ENCODE results near the gene ZNF346. TPM values are rescaled to one million over a fixed set of nuclear protein-coding genes. Genes with fewer than 3 reads are reported as not detected.

The ZNF346 gene
- total RNA-seq, 4 donors from 2014 or later: 13.9 to 29.0 (median 15.8) TPM

DNA sequence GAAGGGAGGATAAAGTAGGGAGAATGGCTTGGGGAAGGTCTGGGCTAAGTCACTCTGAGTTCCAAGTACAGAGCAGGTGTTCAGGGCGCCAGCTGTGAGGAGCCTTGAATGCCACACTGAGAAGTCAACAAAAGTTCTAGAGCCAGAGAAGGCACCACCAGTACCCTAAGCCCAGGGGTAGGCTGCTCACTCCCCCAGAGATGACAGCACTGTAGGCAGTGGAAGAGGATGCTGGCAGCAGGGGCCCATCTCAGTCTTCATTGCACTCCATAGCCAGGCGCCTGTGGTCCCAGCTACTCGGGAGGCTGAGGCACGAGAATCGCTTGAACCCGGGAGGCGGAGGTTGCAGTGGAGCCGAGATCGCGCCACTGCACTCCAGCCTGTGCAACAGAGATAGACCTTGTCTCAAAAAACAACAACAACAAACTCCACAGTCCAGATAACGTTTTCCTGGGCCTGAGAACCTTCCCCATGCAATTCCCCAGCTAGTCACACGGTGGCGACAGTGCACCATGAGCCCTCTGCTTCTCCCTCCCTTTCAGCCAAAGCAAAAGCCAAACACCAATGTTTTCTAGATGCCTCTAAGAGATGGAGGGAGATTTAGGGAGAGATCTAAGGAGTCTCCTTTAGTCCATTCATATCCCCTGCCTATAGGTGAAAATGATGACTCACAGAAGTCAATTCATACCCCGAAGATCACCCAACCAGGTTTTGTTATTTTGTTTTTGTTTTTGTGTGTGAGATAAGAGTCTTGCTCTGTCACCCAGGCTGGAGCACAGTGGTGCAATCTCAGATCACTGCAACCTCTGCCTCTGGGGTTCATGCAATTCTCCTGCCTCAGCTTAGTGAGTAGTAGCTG, 91.3 kb downstream of the ZNF346 start:
- Histone ChIP-seq H3K4me3 (no peak overlapping the region), H3K9me3 (no peaks in the 10 kb centered on the region), H3K27ac (no peak overlapping the region), H3K27me3 (no peaks in the 10 kb centered on the region), H3K36me3 (no peaks in the 10 kb centered on the region), H3K4me1 (peaks cover 13% of the 10 kb centered on the region)
- peak in 1 of 2 donors; percentile 83 for DNase-seq (ENCODE audit: low spot score in 2 of 2)
- WGBS: 18% methylated on average over 5 of the region's 14 CpGs
- no peak for TF ChIP-seq EP300 (IDR thresholded peaks at IDR 0.05)
- TF ChIP-seq POLR2A (IDR thresholded peaks at IDR 0.05): no peak
- TF ChIP-seq, protein P1, sequence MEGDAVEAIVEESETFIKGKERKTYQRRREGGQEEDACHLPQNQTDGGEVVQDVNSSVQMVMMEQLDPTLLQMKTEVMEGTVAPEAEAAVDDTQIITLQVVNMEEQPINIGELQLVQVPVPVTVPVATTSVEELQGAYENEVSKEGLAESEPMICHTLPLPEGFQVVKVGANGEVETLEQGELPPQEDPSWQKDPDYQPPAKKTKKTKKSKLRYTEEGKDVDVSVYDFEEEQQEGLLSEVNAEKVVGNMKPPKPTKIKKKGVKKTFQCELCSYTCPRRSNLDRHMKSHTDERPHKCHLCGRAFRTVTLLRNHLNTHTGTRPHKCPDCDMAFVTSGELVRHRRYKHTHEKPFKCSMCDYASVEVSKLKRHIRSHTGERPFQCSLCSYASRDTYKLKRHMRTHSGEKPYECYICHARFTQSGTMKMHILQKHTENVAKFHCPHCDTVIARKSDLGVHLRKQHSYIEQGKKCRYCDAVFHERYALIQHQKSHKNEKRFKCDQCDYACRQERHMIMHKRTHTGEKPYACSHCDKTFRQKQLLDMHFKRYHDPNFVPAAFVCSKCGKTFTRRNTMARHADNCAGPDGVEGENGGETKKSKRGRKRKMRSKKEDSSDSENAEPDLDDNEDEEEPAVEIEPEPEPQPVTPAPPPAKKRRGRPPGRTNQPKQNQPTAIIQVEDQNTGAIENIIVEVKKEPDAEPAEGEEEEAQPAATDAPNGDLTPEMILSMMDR (IDR thresholded peaks at IDR 0.05): peak; percentile 95 to 98
- no peak for TF ChIP-seq POLR2AphosphoS5 (IDR thresholded peaks at IDR 0.05)

- peak; percentile 91 to 96 for DNase-seq (ENCODE audit: low spot score in 2 of 2)
- no peaks in the 10 kb centered on the region for H3K36me3 ChIP-seq
- peaks cover 11% of the 10 kb centered on the region for H3K4me1 ChIP-seq
- TF ChIP-seq POLR2A (IDR thresholded peaks at IDR 0.05): no peak
- peak in 1 of 3 donors; percentile 20 for TF ChIP-seq POLR2AphosphoS5 (IDR thresholded peaks at IDR 0.05)
- TF ChIP-seq, protein P1 (IDR thresholded peaks at IDR 0.05): no peak
- WGBS: 35% methylated on average over 26 of the region's 49 CpGs
- no peaks in the 10 kb centered on the region for H3K9me3 ChIP-seq
- H3K27ac ChIP-seq: peak overlapping the region; percentile 58
- H3K4me3 ChIP-seq: peak overlapping the region; percentile 27
- H3K27me3 ChIP-seq: no peaks in the 10 kb centered on the region
Measured at GRCh38 chr5:177116631-177117373, 94.3 kb downstream of the ZNF346 start.

DNA sequence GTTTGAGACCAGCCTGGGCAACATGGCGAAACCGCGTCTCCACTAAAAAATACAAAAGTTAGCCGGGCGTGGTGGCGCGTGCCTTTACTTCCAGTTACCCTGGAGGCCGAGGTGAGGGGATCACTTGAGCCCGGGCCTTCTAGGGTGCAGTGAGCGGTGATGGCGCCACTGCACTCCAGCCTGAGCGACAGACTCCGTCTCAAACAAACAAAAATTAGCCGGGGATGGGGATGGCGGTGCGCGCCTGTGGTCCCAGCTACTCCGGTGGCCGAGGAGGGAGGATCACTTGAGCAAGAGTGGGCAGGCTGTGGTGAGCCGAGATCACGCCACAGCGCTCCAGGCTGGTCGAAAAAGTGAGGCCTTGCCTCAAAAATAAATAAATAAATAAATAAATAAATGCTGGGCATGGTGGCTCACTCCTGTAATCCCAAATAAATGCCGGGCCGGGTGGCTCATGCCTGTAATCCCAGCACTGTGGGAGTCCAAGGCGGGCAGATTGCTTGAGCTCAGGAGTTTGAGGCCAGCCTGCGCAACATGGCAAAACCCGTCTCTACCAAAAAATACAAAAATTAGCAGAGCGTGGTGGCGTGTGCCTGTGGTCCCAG, 95.0 kb downstream of the ZNF346 start:
- Histone ChIP-seq H3K4me1 (peaks cover 11% of the 10 kb centered on the region), H3K36me3 (no peaks in the 10 kb centered on the region), H3K27me3 (no peaks in the 10 kb centered on the region), H3K9me3 (no peaks in the 10 kb centered on the region), H3K4me3 (no peak overlapping the region), H3K27ac (no peak overlapping the region)
- no peak for TF ChIP-seq POLR2A (IDR thresholded peaks at IDR 0.05)
- no peak for TF ChIP-seq POLR2AphosphoS5 (IDR thresholded peaks at IDR 0.05)
- TF ChIP-seq EP300 (IDR thresholded peaks at IDR 0.05): no peak
- TF ChIP-seq, protein P1 (IDR thresholded peaks at IDR 0.05): no peak
- DNase-seq (ENCODE audit: low spot score in 2 of 2): peak in 1 of 2 donors; percentile 66
- WGBS: 95% methylated on average over 30 of the region's 30 CpGs

GRCh38 chr5:177122566-177122965, 100.1 kb downstream of the ZNF346 start:
- no peaks in the 10 kb centered on the region for H3K4me1 ChIP-seq
- WGBS: 91% methylated on average over 5 of the region's 5 CpGs
- no peak for DNase-seq (ENCODE audit: low spot score in 2 of 2)
- no peak overlapping the region for H3K4me3 ChIP-seq
- H3K27ac ChIP-seq: no peak overlapping the region
- no peaks in the 10 kb centered on the region for H3K27me3 ChIP-seq
- no peaks in the 10 kb centered on the region for H3K36me3 ChIP-seq
- TF ChIP-seq, protein P1 (IDR thresholded peaks at IDR 0.05): no peak
- TF ChIP-seq POLR2A (IDR thresholded peaks at IDR 0.05): no peak
- TF ChIP-seq EP300 (IDR thresholded peaks at IDR 0.05): no peak
- TF ChIP-seq POLR2AphosphoS5 (IDR thresholded peaks at IDR 0.05): no peak
- H3K9me3 ChIP-seq: no peaks in the 10 kb centered on the region

Measured in suprapubic skin (tissue), 4 donors.